WTC11 (cell line): ENCODE results near the gene LLGL1.

Experiments used
- FOXK1 ChIP-seq: sonication (generic); formaldehyde crosslinking; IDR thresholded peaks from 2 replicates; pipeline ENCODE4 v1.8.0; 2022; ENCODE audit warnings: mild to moderate bottlenecking, moderate library complexity, missing genetic modification reagents
- NR2C2 ChIP-seq: sonication (generic); formaldehyde crosslinking; IDR thresholded peaks from 2 replicates; pipeline ENCODE4 v1.8.0; 2022; ENCODE audit warnings: mild to moderate bottlenecking, missing genetic modification reagents
- TP53 ChIP-seq: sonication (generic); formaldehyde crosslinking; IDR thresholded peaks from 2 replicates; pipeline ENCODE4 v1.8.1; 2023; ENCODE audit warnings: mild to moderate bottlenecking, missing genetic modification reagents
- TF ChIP-seq, protein P1 (sequence below): fragments of 200-600 bp; IDR thresholded peaks from 2 replicates; pipeline ENCODE4 v1.8.0; 2022; ENCODE audit warnings: antibody characterized with exemption

DNA sequence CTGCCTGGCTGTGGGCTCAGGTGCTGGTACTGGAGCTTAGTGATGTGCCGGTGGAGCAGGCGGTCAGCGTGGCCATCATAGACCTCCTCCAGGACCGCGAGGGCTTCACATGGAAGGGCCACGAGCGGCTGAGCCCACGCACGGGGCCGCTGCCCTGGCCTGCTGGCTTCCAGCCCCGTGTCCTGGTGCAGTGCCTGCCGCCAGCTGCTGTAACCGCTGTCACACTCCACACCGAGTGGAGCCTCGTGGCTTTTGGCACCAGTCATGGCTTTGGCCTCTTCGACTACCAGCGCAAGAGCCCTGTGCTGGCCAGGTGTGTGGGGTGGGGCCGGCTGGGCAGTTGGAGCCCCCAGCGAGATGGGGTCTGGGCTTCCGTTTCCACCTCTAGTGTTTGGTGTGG lies 12.0 kb downstream of the LLGL1 start:
- no peak for TF ChIP-seq FOXK1 (CRISPR knock-in tag)
- TF ChIP-seq, protein P1, sequence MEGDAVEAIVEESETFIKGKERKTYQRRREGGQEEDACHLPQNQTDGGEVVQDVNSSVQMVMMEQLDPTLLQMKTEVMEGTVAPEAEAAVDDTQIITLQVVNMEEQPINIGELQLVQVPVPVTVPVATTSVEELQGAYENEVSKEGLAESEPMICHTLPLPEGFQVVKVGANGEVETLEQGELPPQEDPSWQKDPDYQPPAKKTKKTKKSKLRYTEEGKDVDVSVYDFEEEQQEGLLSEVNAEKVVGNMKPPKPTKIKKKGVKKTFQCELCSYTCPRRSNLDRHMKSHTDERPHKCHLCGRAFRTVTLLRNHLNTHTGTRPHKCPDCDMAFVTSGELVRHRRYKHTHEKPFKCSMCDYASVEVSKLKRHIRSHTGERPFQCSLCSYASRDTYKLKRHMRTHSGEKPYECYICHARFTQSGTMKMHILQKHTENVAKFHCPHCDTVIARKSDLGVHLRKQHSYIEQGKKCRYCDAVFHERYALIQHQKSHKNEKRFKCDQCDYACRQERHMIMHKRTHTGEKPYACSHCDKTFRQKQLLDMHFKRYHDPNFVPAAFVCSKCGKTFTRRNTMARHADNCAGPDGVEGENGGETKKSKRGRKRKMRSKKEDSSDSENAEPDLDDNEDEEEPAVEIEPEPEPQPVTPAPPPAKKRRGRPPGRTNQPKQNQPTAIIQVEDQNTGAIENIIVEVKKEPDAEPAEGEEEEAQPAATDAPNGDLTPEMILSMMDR, result no peak
- TF ChIP-seq TP53, result no peak
- no peak for TF ChIP-seq NR2C2 (CRISPR knock-in tag)
